Stimulated activated CD8-positive, alpha-beta memory T cell treated with anti-CD3 and anti-CD28 coated beads, Interleukin-7, amount 100 ng/mL, for 24 hours (primary cell): Measurements from ENCODE around the gene BTRC.

Source experiments
- DNase-seq: peaks from one replicate; pipeline ENCODE4 v3.0.0-alpha.2; 2020; ENCODE audit warnings: low read depth

The BTRC gene

DNA sequence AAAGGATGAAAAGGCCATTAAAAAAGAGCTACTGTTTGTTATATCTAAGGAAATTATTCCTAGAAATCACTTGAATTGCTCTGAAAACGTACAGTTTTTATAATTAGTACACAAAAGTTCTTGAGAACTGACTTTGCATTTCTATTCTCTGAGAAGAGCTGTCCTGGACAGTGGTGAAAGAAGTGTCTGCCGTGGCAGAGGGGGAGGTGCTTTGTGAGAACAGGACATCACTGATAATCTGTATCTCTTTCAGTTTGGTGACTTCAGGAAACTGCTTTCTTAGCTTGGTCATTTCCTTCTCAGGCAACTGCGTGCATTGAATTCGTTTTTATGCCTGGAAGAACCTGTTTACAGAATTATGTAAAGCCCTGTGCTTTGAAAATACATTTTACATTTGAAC, 182.0 kb downstream of the BTRC start:
- no peak for DNase-seq

DNA sequence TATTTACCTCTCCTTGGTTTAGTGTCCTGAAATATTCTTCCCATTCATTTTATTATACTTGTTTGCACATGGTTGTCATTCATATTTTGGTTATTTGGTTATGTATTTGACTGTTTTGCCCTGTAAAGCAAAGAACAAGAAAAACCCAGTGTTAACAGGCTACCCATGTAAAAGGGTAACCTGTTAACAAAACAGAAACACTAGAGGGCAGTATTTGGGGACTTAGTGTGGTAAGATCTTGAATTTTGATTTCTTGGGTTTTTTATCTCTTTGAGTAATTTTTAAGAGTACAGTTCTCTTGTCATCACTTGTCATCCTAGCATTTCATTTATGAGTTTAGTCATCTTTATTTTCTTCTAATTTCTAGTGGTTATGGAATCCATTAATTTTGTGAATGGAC, 182.8 kb downstream of the BTRC start:
- no peak for DNase-seq

DNA sequence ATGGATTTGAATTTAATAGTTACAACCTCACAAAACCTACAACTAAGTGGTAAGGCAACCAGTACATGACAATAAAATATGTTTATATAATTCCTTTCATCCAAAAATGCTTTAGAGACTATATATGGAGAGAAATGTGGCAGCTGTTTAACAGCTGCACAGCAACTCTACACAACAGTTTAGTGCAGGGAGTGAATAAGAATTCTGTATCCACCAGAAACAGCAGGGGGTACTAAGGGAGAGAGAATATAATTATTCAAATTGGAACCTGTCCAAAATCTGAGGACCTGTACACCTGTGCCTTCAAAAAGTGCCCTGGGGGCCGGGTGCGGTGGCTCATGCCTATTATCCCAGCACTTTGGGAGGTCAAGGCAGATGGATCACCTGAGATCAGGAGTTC, 184.5 kb downstream of the BTRC start:
- no peak for DNase-seq

DNA sequence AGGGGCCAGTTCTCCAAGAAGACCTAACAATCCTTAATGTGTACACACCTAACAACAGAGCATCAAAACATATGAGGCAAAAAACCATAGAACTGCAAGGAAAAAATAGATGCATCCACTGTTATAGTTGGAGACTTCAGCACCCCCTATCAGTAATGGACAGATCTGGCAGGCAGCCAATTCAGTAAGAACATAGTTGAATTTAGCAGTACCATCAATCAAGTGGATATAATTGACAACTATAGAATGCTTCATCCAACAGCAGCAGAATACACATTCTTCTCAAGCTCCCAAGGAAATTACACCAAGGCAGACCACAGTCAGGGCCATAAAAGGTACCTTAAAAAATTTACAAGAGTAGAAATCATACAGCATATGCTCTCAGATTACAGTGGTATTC, 191.9 kb downstream of the BTRC start:
- DNase-seq, result no peak

GRCh38 chr10:101550965-101551364, 197.0 kb downstream of the BTRC start:
- no peak for DNase-seq

DNA sequence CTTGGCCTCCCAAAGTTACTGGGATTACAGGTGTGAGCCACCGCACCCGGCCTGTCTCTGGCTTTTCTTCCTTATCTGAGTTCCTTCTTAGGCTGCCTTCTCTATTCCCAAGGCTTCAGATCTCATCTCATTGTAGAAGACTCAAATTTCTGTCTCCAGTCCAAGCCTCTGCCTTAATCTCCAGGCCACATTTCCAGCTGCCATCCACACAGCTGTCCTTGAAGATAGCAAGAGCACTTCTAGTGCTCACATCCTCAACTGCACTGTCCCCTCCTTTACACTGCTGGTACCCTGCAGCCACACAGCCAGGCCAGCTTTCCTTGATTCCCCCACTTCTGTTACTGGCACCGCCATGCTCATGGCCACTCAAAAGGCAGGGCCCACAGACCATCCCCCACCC, 198.5 kb downstream of the BTRC start:
- no peak for DNase-seq

GRCh38 chr10:101557541-101557940, 203.6 kb downstream of the BTRC start:
- DNase-seq, result no peak

DNA sequence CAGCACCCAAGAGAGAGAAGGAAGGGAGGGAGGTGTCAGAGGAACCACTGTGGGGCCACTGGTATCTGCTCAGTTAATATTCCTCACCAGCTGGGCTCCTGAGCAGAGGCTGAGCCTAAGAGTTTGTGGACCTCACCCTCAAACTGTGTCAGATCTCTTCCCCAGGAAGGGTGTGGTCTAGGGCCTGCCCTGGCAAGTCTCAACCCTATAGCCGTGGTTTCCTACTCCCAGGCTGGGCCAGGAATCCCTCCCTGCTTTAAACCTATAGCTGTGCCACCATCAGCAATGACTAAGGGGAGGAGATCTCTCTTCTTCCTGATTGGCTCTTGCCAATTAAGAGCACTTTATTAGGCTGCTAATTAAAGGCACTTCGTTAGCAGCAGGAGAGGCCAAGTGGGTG, 204.2 kb downstream of the BTRC start:
- no peak for DNase-seq

DNA sequence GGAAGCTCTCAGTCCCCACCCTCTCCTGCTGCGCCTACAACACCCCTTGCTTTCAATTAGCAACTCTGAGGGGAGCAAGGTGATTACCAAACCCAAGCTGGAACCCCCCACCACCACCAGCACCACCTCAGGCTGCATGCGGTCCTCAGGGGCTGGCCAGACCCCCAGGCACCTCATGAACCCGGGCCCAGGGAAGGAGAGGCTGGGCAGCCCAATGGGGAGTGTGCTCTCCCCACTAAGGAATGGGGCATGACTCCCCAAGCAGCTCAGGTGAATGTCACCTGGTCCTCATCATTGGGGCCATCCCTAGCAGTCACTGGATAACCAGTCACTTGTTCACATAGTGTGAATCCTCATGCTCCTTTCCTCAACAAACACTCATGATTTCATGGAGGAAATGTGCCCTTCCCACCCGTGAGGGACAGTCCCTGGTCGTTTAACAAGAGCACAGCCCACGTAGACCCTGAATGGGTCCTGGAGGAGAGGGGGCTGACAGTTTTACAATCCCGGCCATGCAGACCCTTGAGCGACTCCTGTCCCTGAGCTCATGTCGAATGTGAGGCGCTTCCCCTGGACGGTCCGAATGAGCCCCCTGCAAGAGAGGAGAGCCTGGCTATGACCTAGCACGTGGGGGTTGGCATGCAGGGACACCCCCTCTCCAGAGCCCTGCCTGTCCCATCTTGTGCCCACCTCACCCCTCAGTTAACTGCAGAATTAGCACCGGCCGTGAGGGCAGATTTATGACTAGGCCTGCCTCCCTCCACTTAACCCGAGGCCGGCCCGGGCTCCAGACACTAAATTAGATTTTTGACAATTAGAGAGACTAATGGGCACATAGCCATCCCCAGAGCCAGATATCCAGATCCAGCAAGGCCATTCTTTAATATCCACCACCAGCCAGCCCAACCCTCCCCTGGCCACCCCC, 205.0 kb downstream of the BTRC start:
- no peak for DNase-seq

- DNase-seq, result no peak
Observed at GRCh38 chr10:101559596-101560297, 205.8 kb downstream of the BTRC start.

- DNase-seq, result no peak
Observed at GRCh38 chr10:101560298-101561067, 206.5 kb downstream of the BTRC start.

GRCh38 chr10:101561068-101561915, 207.3 kb downstream of the BTRC start:
- no peak for DNase-seq

DNA sequence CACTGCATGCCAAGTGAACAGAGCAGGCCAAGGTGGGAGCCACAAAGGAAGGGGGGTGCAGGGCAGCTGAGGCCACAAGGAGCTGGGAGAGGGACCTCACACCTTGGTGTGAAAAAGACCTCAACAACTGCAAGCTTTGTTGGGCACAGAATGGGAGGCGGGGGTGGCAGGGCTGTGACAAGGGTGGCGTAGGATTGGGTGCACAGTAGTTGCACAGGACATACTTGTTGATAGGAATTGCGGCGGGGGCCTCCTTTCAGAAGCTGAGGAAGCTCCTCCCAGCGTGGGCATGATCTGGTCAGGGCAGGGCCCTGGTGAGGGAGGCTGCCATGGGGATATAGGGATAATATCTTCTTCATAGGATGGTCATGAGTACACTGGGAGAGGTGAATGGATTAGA, 208.3 kb downstream of the BTRC start:
- DNase-seq, result no peak

GRCh38 chr10:101563007-101563406, 209.0 kb downstream of the BTRC start:
- DNase-seq, result no peak

GRCh38 chr10:101563497-101564040, 209.6 kb downstream of the BTRC start:
- DNase-seq, result no peak

- no peak for DNase-seq
Observed at GRCh38 chr10:101564490-101564991, 210.6 kb downstream of the BTRC start.

GRCh38 chr10:101565370-101565900, 211.5 kb downstream of the BTRC start:
- DNase-seq, result no peak

DNA sequence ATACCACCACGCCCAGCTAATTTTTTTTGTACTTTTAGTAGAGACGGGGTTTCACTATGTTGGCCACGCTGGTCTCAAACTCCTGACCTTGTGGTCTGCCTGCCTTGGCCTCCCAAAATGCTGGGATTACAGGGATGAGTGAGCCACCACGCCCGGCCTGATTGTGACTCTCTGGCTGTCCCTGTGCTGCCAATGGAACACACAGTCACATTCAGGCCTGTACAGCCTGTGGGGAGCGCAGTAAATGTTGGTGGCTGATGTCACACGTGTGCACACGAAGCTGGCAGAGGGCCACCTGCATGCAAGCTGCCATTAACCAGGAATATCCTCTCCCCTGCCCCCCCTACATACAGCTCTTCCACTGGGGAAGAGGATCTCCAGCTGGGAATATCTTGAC, 212.0 kb downstream of the BTRC start:
- DNase-seq, result no peak

- DNase-seq, result no peak
Observed at GRCh38 chr10:101566333-101567164, 212.6 kb downstream of the BTRC start.
